Body of pancreas (tissue), 4 donors: ENCODE data around the gene GCNT2.

Source experiments
- POLR2A ChIP-seq, 3 donors: fragments of 450-650 bp; IDR thresholded peaks; one replicate each; pipeline ENCODE4 v1.6.1; 2016; ENCODE audit warnings: antibody characterized with exemption in 3 of 3, mild to moderate bottlenecking in 2 of 3
- TF ChIP-seq, protein P1 (sequence below), 7 experiments: fragments of 450-650 bp in 4 of 7; fragments of 200-600 bp in 3 of 7; sonication (generic) in 3 of 7; IDR thresholded peaks; one replicate each; pipeline ENCODE4 v1.5.1; 2016 to 2019; ENCODE audit warnings: antibody characterized with exemption in 7 of 7

DNA sequence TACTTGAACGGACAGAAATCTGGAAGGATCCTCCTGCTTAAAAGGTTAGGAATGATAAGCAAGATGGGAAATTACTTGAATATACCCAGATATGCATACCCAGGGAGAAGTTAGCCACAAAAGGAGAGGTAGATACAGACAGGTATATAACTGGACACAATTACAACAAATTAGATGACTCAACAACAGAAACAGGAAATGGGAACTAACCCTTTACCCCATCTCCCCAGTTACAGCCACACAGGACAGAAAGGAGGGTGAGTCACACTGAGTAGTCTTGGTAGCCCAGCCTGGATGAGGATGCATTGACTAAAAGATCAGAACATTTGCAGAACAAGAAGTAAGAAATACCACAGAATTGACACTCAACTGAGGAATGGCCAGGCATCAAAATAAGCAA is 112.1 kb downstream of the GCNT2 start:
- TF ChIP-seq POLR2A (IDR thresholded peaks at IDR 0.05), result no peak
- TF ChIP-seq, protein P1, sequence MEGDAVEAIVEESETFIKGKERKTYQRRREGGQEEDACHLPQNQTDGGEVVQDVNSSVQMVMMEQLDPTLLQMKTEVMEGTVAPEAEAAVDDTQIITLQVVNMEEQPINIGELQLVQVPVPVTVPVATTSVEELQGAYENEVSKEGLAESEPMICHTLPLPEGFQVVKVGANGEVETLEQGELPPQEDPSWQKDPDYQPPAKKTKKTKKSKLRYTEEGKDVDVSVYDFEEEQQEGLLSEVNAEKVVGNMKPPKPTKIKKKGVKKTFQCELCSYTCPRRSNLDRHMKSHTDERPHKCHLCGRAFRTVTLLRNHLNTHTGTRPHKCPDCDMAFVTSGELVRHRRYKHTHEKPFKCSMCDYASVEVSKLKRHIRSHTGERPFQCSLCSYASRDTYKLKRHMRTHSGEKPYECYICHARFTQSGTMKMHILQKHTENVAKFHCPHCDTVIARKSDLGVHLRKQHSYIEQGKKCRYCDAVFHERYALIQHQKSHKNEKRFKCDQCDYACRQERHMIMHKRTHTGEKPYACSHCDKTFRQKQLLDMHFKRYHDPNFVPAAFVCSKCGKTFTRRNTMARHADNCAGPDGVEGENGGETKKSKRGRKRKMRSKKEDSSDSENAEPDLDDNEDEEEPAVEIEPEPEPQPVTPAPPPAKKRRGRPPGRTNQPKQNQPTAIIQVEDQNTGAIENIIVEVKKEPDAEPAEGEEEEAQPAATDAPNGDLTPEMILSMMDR (IDR thresholded peaks at IDR 0.05), result no peak
